B cell (primary cell): ENCODE data around the gene QPCT. TPM values are rescaled to one million over a fixed set of nuclear protein-coding genes. Genes with fewer than 3 reads are reported as not detected.

Experiments used
- ATAC-seq: fragments of 200-7000 bp; cut with Tn5 transposase; one replicate; pipeline ENCODE4 v1.10.0; 2021; ENCODE audit warnings: low read depth, mild to moderate bottlenecking, moderate number of reproducible peaks, moderate library complexity
- CTCF ChIA-PET: fragments of 350-600 bp; sonication (Branson Sonifier 250); formaldehyde crosslinking; loops from one replicate; lab custom pipeline; 2021; ENCODE audit warnings: antibody characterized with exemption, inconsistent platforms; lab: Charles Lee
- POLR2A ChIA-PET: fragments of 350-600 bp; sonication (Branson Sonifier 250); formaldehyde crosslinking; loops from one replicate; lab custom pipeline; 2021; ENCODE audit warnings: antibody characterized with exemption; lab: Charles Lee
- DNase-seq: peaks from one replicate; pipeline ENCODE4 v3.0.0; 2013
- H2AFZ ChIP-seq: 2 replicates; pipeline ENCODE4 v1.6.1; 2012; ENCODE audit warnings: mild to moderate bottlenecking, low read depth, low read length; ENCODE audit not compliant: insufficient read depth, poor library complexity, severe bottlenecking
- H3K27ac ChIP-seq, 2 donors: 1 replicate in 1 of 2; 2 replicates in 1 of 2; pipeline ENCODE4 v1.5.1; 2012 to 2013; ENCODE audit warnings: low read length in 2 of 2, mild to moderate bottlenecking in 2 of 2, moderate library complexity in 1 of 2
- H3K27me3 ChIP-seq, 4 experiments: fragments of 200-600 bp in 1 of 4; sonication (generic) in 1 of 4; replicated peaks in 1 of 4; 1 replicate in 2 of 4; 2 replicates in 2 of 4; pipeline versions ENCODE4 v1.6.1 to v1.7.0; 2013 to 2016; ENCODE audit warnings: low read length in 3 of 4, mild to moderate bottlenecking in 2 of 4, mixed read lengths in 1 of 4, moderate library complexity in 1 of 4; ENCODE audit not compliant: insufficient read depth in 4 of 4, control insufficient read depth in 3 of 4; ENCODE audit errors: control extremely low read depth in 1 of 4
- H3K36me3 ChIP-seq, 2 experiments: replicated peaks in 1 of 2; 1 replicate in 1 of 2; 2 replicates in 1 of 2; pipeline versions ENCODE4 v1.6.1 to v1.7.1; 2013; ENCODE audit warnings: low read length in 1 of 2; ENCODE audit not compliant: insufficient read depth in 2 of 2, control insufficient read depth in 1 of 2; ENCODE audit errors: control extremely low read depth in 1 of 2, extremely low read depth in 1 of 2
- H3K4me1 ChIP-seq, 2 donors: fragments of 200-600 bp in 1 of 2; sonication (generic) in 1 of 2; 1 replicate in 1 of 2; 2 replicates in 1 of 2; pipeline versions ENCODE4 v1.5.1 to v1.6.1; 2013 to 2017; ENCODE audit warnings: low read length in 2 of 2; ENCODE audit not compliant: control insufficient read depth in 2 of 2, insufficient read depth in 2 of 2
- H3K4me2 ChIP-seq: replicated peaks from 2 replicates; pipeline ENCODE3; 2012; ENCODE audit warnings: mild to moderate bottlenecking, low read depth, low read length; ENCODE audit not compliant: poor library complexity, severe bottlenecking
- H3K4me3 ChIP-seq, 5 experiments: fragments of 200-600 bp in 1 of 5; sonication (generic) in 1 of 5; 1 replicate in 3 of 5; 2 replicates in 2 of 5; pipeline versions ENCODE4 v1.5.1 to v1.7.0; 2011 to 2016; ENCODE audit warnings: low read length in 4 of 5, mild to moderate bottlenecking in 4 of 5, low read depth in 2 of 5, control low read depth in 1 of 5, moderate library complexity in 1 of 5; ENCODE audit not compliant: insufficient read depth in 1 of 5; ENCODE audit errors: control extremely low read depth in 1 of 5, extremely low read depth in 1 of 5
- H3K79me2 ChIP-seq: fragments of 200-600 bp; sonication (generic); one replicate; pipeline ENCODE4 v1.6.0; 2016; ENCODE audit warnings: low read length; ENCODE audit not compliant: control insufficient read depth, insufficient read depth
- H3K9ac ChIP-seq: fragments of 200-600 bp; sonication (generic); 2 replicates; pipeline ENCODE4 v1.6.1; 2017; ENCODE audit warnings: mild to moderate bottlenecking, low read length, moderate library complexity
- H3K9me3 ChIP-seq, 3 donors: one replicate each; pipeline versions ENCODE4 v1.6.1 to v1.7.1; 2013; ENCODE audit warnings: low read length in 2 of 3; ENCODE audit not compliant: control insufficient read depth in 2 of 3, insufficient read depth in 1 of 3; ENCODE audit errors: control extremely low read depth in 1 of 3
- H4K20me1 ChIP-seq: 2 replicates; pipeline ENCODE4 v1.6.0; 2012; ENCODE audit warnings: mild to moderate bottlenecking, low read length; ENCODE audit not compliant: insufficient read depth, control insufficient read depth, poor library complexity, severe bottlenecking
- H3K27ac Mint-ChIP-seq: one replicate; pipeline ENCODE4 v1.8.0; 2021; ENCODE audit warnings: mixed read lengths
- H3K27me3 Mint-ChIP-seq: one replicate; pipeline ENCODE4 v1.8.0; 2021; ENCODE audit warnings: mixed read lengths
- H3K4me1 Mint-ChIP-seq: one replicate; pipeline ENCODE4 v1.8.0; 2021; ENCODE audit warnings: mixed read lengths
- H3K4me3 Mint-ChIP-seq: one replicate; pipeline ENCODE4 v1.8.0; 2021; ENCODE audit warnings: mixed read lengths
- H3K9me3 Mint-ChIP-seq: one replicate; pipeline ENCODE4 v1.8.0; 2022; ENCODE audit warnings: mixed read lengths; ENCODE audit not compliant: insufficient read depth
- CTCF ChIP-seq: fragments of 200-600 bp; IDR thresholded peaks from one replicate; pipeline ENCODE4 v1.8.0; 2022; ENCODE audit warnings: antibody characterized with exemption, mild to moderate bottlenecking
- EZH2 ChIP-seq: IDR thresholded peaks from 2 replicates; pipeline ENCODE4 v1.6.1; 2012; ENCODE audit warnings: borderline replicate concordance, low read depth, mild to moderate bottlenecking, moderate library complexity, low read length; ENCODE audit not compliant: insufficient read depth, poor library complexity, severe bottlenecking
- WGBS: methylation state at CpG from one replicate; pipeline ENCODE4 v1.1.5; 2013; ENCODE audit warnings: missing lambda C conversion rate; ENCODE audit not compliant: insufficient coverage; 5-methylcytosine and 5-hydroxymethylcytosine counted together
- intact Hi-C: fragments of 100-400 bp; cut with micrococcal nuclease; formaldehyde crosslinking; loops from one replicate; pipeline ENCODE4 v1.10.0; 2022
- polyA plus RNA-seq: library from polyadenylated mRNA; depleted of rRNA; stranded (reverse); fragments of >200 nt; gene quantifications from 2 replicates; pipeline ENCODE4 v1.2.3, GENCODE V29; 2012
- total RNA-seq, 2 donors: library from RNA; stranded (reverse); fragments of 120-200 nt in 1 of 2; gene quantifications; 1 replicate in 1 of 2; 2 replicates in 1 of 2; pipeline versions ENCODE4 v1.2.3 to v1.2.4, GENCODE V29; 2013 to 2022

Gene QPCT
- total and polyA plus RNA-seq, 2 donors (not counting 1 experiment from before 2014, with no cell fraction given): 0.48 to 2.1 TPM

- no peak overlapping the region for H3K4me3 ChIP-seq
- no peak overlapping the region for H2AFZ ChIP-seq
- Mint-ChIP-seq H3K27ac (no peak overlapping the region), H3K4me1 (peaks cover 14% of the 10 kb centered on the region), H3K4me3 (no peak overlapping the region), H3K9me3 (no peaks in the 10 kb centered on the region), H3K27me3 (no peaks in the 10 kb centered on the region)
- intact Hi-C loops: no loop called here
- no peaks in the 10 kb centered on the region for H4K20me1 ChIP-seq
- H3K27me3 ChIP-seq: no peaks in the 10 kb centered on the region
- ChIA-PET CTCF (interaction anchor here (1.0 kb wide), 1 partner anchor 14 kb away, joined by 5 read pairs; no protein-coding TSS in a partner anchor), POLR2A (no interaction called here)
- TF ChIP-seq CTCF (no peak), EZH2 (no peak)
- H3K79me2 ChIP-seq: no peaks in the 10 kb centered on the region
- H3K4me1 ChIP-seq: peaks cover 8 to 13% of the 10 kb centered on the region in 2 donors
- WGBS: no CpG with 5 or more reads among the region's 1 CpG
- H3K9me3 ChIP-seq: no peaks in the 10 kb centered on the region
- ATAC-seq: no peak
- no peak overlapping the region for H3K27ac ChIP-seq
- H3K36me3 ChIP-seq: no peaks in the 10 kb centered on the region
- H3K9ac ChIP-seq: no peak overlapping the region
- no peak overlapping the region for H3K4me2 ChIP-seq
- DNase-seq: no peak
Measured at GRCh38 chr2:37370666-37371065, 26.2 kb downstream of the QPCT start.

GRCh38 chr2:37372000-37372399, 27.6 kb downstream of the QPCT start:
- no peak overlapping the region for H2AFZ ChIP-seq
- ChIA-PET CTCF (interaction anchor here (0.5 kb wide), 1 partner anchor 463 kb away, joined by 3 read pairs; no protein-coding TSS in a partner anchor), POLR2A (no interaction called here)
- H3K27ac ChIP-seq: no peak overlapping the region
- Mint-ChIP-seq H3K4me1 (peaks cover 21% of the 10 kb centered on the region), H3K27ac (no peak overlapping the region), H3K9me3 (no peaks in the 10 kb centered on the region), H3K4me3 (no peak overlapping the region), H3K27me3 (no peaks in the 10 kb centered on the region)
- no peak overlapping the region for H3K9ac ChIP-seq
- intact Hi-C loops: no loop called here
- H3K4me2 ChIP-seq: no peak overlapping the region
- peaks cover 18 to 21% of the 10 kb centered on the region in 2 donors for H3K4me1 ChIP-seq
- no peaks in the 10 kb centered on the region for H3K79me2 ChIP-seq
- no peak for ATAC-seq
- no peaks in the 10 kb centered on the region for H3K9me3 ChIP-seq
- DNase-seq: no peak
- TF ChIP-seq EZH2 (no peak), CTCF (no peak)
- no peaks in the 10 kb centered on the region for H4K20me1 ChIP-seq
- H3K27me3 ChIP-seq: no peaks in the 10 kb centered on the region
- no peaks in the 10 kb centered on the region for H3K36me3 ChIP-seq
- H3K4me3 ChIP-seq: no peak overlapping the region
